HCT116 (cell line): Measurements from ENCODE around the gene PTPA. TPM values are rescaled to one million over a fixed set of nuclear protein-coding genes. Genes with fewer than 3 reads are reported as not detected.

Experiments
- ATAC-seq: fragments of 200-7000 bp; cut with Tn5 transposase; 2 replicates; pipeline ENCODE4 v1.9.1; 2020; ENCODE audit warnings: mild to moderate bottlenecking, moderate library complexity
- BruUV-seq: library from RNA; stranded (reverse); fragments of 400-500 nt; replicated peaks from 2 replicates; lab custom pipeline; 2021; lab: Mats Ljungman, UMichigan
- CTCF ChIA-PET: fragments of 300-600 bp; sonication (Branson Sonifier 250); formaldehyde crosslinking; loops from one replicate; lab custom pipeline; 2021; ENCODE audit warnings: antibody characterized with exemption; lab: Charles Lee
- POLR2A ChIA-PET: fragments of 300-600, 350-600 bp; sonication (Branson Sonifier 250); formaldehyde crosslinking; loops from one replicate; lab custom pipeline; 2021; ENCODE audit warnings: antibody characterized with exemption; lab: Charles Lee
- RAD21 ChIA-PET, 2 experiments: fragments of 300-600 bp; sonication (Branson Sonifier 250); formaldehyde crosslinking; loops; one replicate each; lab custom pipeline; 2023; ENCODE audit warnings: low total read pairs in 2 of 2; ENCODE audit not compliant: uncharacterized antibody in 2 of 2, unreplicated experiment in 2 of 2, low non-redundant PET in 1 of 2; lab: Charles Lee
- DNase-seq: peaks from one replicate; pipeline ENCODE4 v3.0.0-alpha.2; 2010; ENCODE audit warnings: low read depth, low spot score
- H2AFZ ChIP-seq: fragments of 200-600 bp; shearing (Covaris generic), sonication (generic); 2 replicates; pipeline ENCODE4 v1.6.1; 2017; ENCODE audit warnings: low read depth, mixed run types, mixed read lengths, antibody characterized with exemption, low read length; ENCODE audit not compliant: poor library complexity, severe bottlenecking
- H3K27ac ChIP-seq: 2 replicates; pipeline ENCODE4 v1.5.1; 2012; ENCODE audit warnings: low read depth, low read length
- H3K27me3 ChIP-seq: fragments of 200-600 bp; sonication (generic); 2 replicates; pipeline ENCODE4 v1.6.1; 2016; ENCODE audit warnings: mixed run types, low read length, mixed read lengths; ENCODE audit not compliant: insufficient read depth
- H3K36me3 ChIP-seq, 2 experiments: fragments of 200-500 bp in 1 of 2; fragments of 200-600 bp in 1 of 2; sonication (Bioruptor generic) in 1 of 2; sonication (generic) in 1 of 2; 2 replicates each; pipeline versions ENCODE4 v1.5.1 to v1.6.1; 2014 to 2016; ENCODE audit warnings: low read length in 2 of 2, inconsistent platforms in 1 of 2, mixed read lengths in 1 of 2, mixed run types in 1 of 2; ENCODE audit not compliant: insufficient read depth in 2 of 2, control insufficient read depth in 1 of 2
- H3K4me1 ChIP-seq, 2 experiments: fragments of 200-600 bp in 1 of 2; sonication (generic) in 1 of 2; 2 replicates each; pipeline versions ENCODE4 v1.5.1 to v1.6.1; 2012 to 2017; ENCODE audit warnings: low read length in 2 of 2, inconsistent platforms in 1 of 2, mild to moderate bottlenecking in 1 of 2, mixed read lengths in 1 of 2, mixed run types in 1 of 2, moderate library complexity in 1 of 2; ENCODE audit not compliant: insufficient read depth in 2 of 2, control insufficient read depth in 1 of 2
- H3K4me2 ChIP-seq: fragments of 200-600 bp; sonication (generic); 2 replicates; pipeline ENCODE4 v1.6.1; 2017; ENCODE audit warnings: mixed run types, low read length, mixed read lengths
- H3K4me3 ChIP-seq, 2 experiments: fragments of 200-600 bp in 1 of 2; sonication (generic) in 1 of 2; replicated peaks in 1 of 2; 2 replicates each; pipeline ENCODE4 v1.5.1; 2011 to 2016; ENCODE audit warnings: low read length in 2 of 2, control low read depth in 1 of 2, low read depth in 1 of 2, mild to moderate bottlenecking in 1 of 2, mixed read lengths in 1 of 2, mixed run types in 1 of 2
- H3K79me2 ChIP-seq: fragments of 200-600 bp; sonication (generic); 2 replicates; pipeline ENCODE4 v1.6.1; 2017; ENCODE audit warnings: mild to moderate bottlenecking, mixed run types, low read length, moderate library complexity, mixed read lengths; ENCODE audit not compliant: insufficient read depth
- H3K9ac ChIP-seq: fragments of 200-600 bp; sonication (generic); 2 replicates; pipeline ENCODE4 v1.6.1; 2016; ENCODE audit warnings: low read length, mixed read lengths
- H3K9me2 ChIP-seq: fragments of 200-600 bp; sonication (generic), shearing (Covaris generic); 2 replicates; pipeline ENCODE4 v1.6.1; 2017; ENCODE audit warnings: mixed run types, mild to moderate bottlenecking, moderate library complexity; ENCODE audit not compliant: insufficient read depth
- H3K9me3 ChIP-seq, 2 experiments: fragments of 200-500 bp in 1 of 2; fragments of 200-600 bp in 1 of 2; sonication (Bioruptor generic) in 1 of 2; sonication (generic) in 1 of 2; 2 replicates each; pipeline ENCODE4 v1.6.1; 2014 to 2017; ENCODE audit warnings: low read length in 2 of 2, mixed read lengths in 2 of 2, inconsistent platforms in 1 of 2, low read depth in 1 of 2, mild to moderate bottlenecking in 1 of 2, mixed run types in 1 of 2, moderate library complexity in 1 of 2; ENCODE audit not compliant: control insufficient read depth in 1 of 2, insufficient read depth in 1 of 2
- H4K20me1 ChIP-seq: fragments of 200-600 bp; sonication (generic), shearing (Covaris generic); 2 replicates; pipeline ENCODE4 v1.6.1; 2017; ENCODE audit warnings: mixed run types, mild to moderate bottlenecking, moderate library complexity; ENCODE audit not compliant: insufficient read depth
- MAX ChIP-seq: IDR thresholded peaks from 2 replicates; pipeline ENCODE4 v1.6.1; 2012
- intact Hi-C: fragments of 100-400 bp; cut with micrococcal nuclease; formaldehyde crosslinking; loops from 2 replicates; pipeline ENCODE4 v1.10.0; 2022
- total RNA-seq: library from RNA; stranded (reverse); gene quantifications from one replicate; pipeline ENCODE4 v1.2.1, GENCODE V29; 2021; ENCODE audit not compliant: unreplicated experiment
- TF ChIP-seq, protein P1 (sequence below), 3 experiments: fragments of 200-600 bp in 1 of 3; sonication (generic) in 1 of 3; IDR thresholded peaks in 2 of 3; conservative IDR thresholded peaks in 1 of 3; 2 replicates each; pipeline ENCODE4 v1.5.1; 2012 to 2017; ENCODE audit warnings: low read depth in 2 of 3, low read length in 2 of 3, antibody characterized with exemption in 1 of 3, borderline replicate concordance in 1 of 3, control low read depth in 1 of 3, mild to moderate bottlenecking in 1 of 3, mixed read lengths in 1 of 3, mixed run types in 1 of 3, moderate library complexity in 1 of 3; ENCODE audit not compliant: insufficient read depth in 1 of 3

The PTPA gene
- total RNA-seq, 1 experiment from 2014 or later = 177 TPM

- H3K4me2 ChIP-seq = no peak overlapping the region
- no peaks in the 10 kb centered on the region for H4K20me1 ChIP-seq
- CTCF ChIA-PET = interaction anchor here (1.0 to 6.0 kb wide), 9 partner anchors 37 to 653 kb away, joined by 3 to 77 read pairs (median 6); partner anchors contain the start of gene NTMT1
- TF ChIP-seq, protein P1, sequence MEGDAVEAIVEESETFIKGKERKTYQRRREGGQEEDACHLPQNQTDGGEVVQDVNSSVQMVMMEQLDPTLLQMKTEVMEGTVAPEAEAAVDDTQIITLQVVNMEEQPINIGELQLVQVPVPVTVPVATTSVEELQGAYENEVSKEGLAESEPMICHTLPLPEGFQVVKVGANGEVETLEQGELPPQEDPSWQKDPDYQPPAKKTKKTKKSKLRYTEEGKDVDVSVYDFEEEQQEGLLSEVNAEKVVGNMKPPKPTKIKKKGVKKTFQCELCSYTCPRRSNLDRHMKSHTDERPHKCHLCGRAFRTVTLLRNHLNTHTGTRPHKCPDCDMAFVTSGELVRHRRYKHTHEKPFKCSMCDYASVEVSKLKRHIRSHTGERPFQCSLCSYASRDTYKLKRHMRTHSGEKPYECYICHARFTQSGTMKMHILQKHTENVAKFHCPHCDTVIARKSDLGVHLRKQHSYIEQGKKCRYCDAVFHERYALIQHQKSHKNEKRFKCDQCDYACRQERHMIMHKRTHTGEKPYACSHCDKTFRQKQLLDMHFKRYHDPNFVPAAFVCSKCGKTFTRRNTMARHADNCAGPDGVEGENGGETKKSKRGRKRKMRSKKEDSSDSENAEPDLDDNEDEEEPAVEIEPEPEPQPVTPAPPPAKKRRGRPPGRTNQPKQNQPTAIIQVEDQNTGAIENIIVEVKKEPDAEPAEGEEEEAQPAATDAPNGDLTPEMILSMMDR (IDR thresholded peaks at IDR 0.05 in 2 of 3, conservative IDR thresholded peaks at IDR 0.05 in 1 of 3; ENCODE audit: borderline replicate concordance in 1 of 3, insufficient read depth in 1 of 3, low read depth in 2 of 3, low read length in 2 of 3) = 0 out of 6 replicates have a peak, but pooled peaks of 2 of the 3 experiments have one; percentile 7 to 11
- TF ChIP-seq MAX = no peak
- DNase-seq (no peak), ATAC-seq (no peak)
- no peaks in the 10 kb centered on the region for H3K9me2 ChIP-seq
- H3K36me3 ChIP-seq = peaks cover 4 to 13% of the 10 kb centered on the region in 2 experiments; a peak in 2 of 4 replicates
- peak overlapping the region; percentile 99; the same call in 1 of the 2 replicates for H3K27ac ChIP-seq
- H3K4me3 ChIP-seq = no peak overlapping the region
- POLR2A ChIA-PET = interaction anchor here (1.6 kb wide), 1 partner anchor 471 kb away, joined by 4 read pairs; no protein-coding TSS in a partner anchor
- H3K9me3 ChIP-seq = no peaks in the 10 kb centered on the region
- no peak overlapping the region for H3K9ac ChIP-seq
- BruUV-seq = no TSS peak
- H3K27me3 ChIP-seq = no peaks in the 10 kb centered on the region
- intact Hi-C loops = loop anchor here (2.0 to 5.0 kb wide), 3 partner anchors 351 to 653 kb away; no protein-coding TSS in a partner anchor
- no peak overlapping the region for H2AFZ ChIP-seq
- RAD21 ChIA-PET = interaction anchor here in 1 of 2 experiments (0.9 kb wide), 1 partner anchor 352 kb away, joined by 3 read pairs; no protein-coding TSS in a partner anchor
- peaks cover 20% of the 10 kb centered on the region for H3K79me2 ChIP-seq
- peaks cover 32 to 60% of the 10 kb centered on the region in 2 experiments for H3K4me1 ChIP-seq
Observed at GRCh38 chr9:129137292-129138143, 26.3 kb downstream of the PTPA start.
